ENCODE results near the gene CLPTM1.
"Not testable (repeated sequence)": the region's sequence is repeated elsewhere in the genome, so short reads cannot be mapped to it uniquely, and the experiment has no call there.

CLPTM1 gene

GRCh38 chr19:44954649-44955504 lies at the start of gene CLPTM1:
Gene CLPTM1 (plus strand): TSS chr19:44955380. CDS start chr19:44955396, 16 bp downstream.
- peak; percentile 99 for DNase-seq (ENCODE audit: low spot score)

GRCh38 chr19:44905437-44906160 lies 49.6 kb upstream of the CLPTM1 start, which contains the start of gene APOE:
Gene APOE (plus strand): TSS chr19:44905796. CDS start chr19:44906625, 829 bp downstream.
- no peak for DNase-seq (ENCODE audit: low spot score)

- DNase-seq (ENCODE audit: low spot score): no peak
These were observed 47.6 kb upstream of the CLPTM1 start for GRCh38 chr19:44907613-44908012.

GRCh38 chr19:44908074-44908835 lies 46.9 kb upstream of the CLPTM1 start:
- DNase-seq (ENCODE audit: low spot score): no peak

GRCh38 chr19:44908836-44909261 lies 46.3 kb upstream of the CLPTM1 start:
- no peak for DNase-seq (ENCODE audit: low spot score)

GRCh38 chr19:44909775-44910174 lies 45.4 kb upstream of the CLPTM1 start:
- DNase-seq (ENCODE audit: low spot score): no peak

GRCh38 chr19:44911896-44912295 lies 43.3 kb upstream of the CLPTM1 start:
- not testable (repeated sequence) for DNase-seq (ENCODE audit: low spot score)

GRCh38 chr19:44912854-44913253 lies 42.3 kb upstream of the CLPTM1 start:
- no peak for DNase-seq (ENCODE audit: low spot score)

- not testable (repeated sequence) for DNase-seq (ENCODE audit: low spot score)
These were observed 41.4 kb upstream of the CLPTM1 start for GRCh38 chr19:44913512-44914432.

GRCh38 chr19:44914433-44915206 lies 40.6 kb upstream of the CLPTM1 start, which contains the start of gene APOC1:
Gene APOC1 (plus strand): TSS chr19:44914608. CDS start chr19:44914892, 284 bp downstream.
- DNase-seq (ENCODE audit: low spot score): peak; percentile 94

- DNase-seq (ENCODE audit: low spot score): no peak
These were observed 30.9 kb upstream of the CLPTM1 start for GRCh38 chr19:44924243-44924725.

- DNase-seq (ENCODE audit: low spot score): no peak
These were observed 29.9 kb upstream of the CLPTM1 start for GRCh38 chr19:44925114-44925891.

GRCh38 chr19:44926245-44927077 lies 28.7 kb upstream of the CLPTM1 start:
- not testable (repeated sequence) for DNase-seq (ENCODE audit: low spot score)

- DNase-seq (ENCODE audit: low spot score): no peak
These were observed 27.4 kb upstream of the CLPTM1 start for GRCh38 chr19:44927746-44928145.

- DNase-seq (ENCODE audit: low spot score): no peak
These were observed 25.1 kb upstream of the CLPTM1 start for GRCh38 chr19:44930088-44930487.

GRCh38 chr19:44931541-44931940 lies 23.6 kb upstream of the CLPTM1 start:
- DNase-seq (ENCODE audit: low spot score): no peak

- DNase-seq (ENCODE audit: low spot score): no peak
These were observed 15.5 kb upstream of the CLPTM1 start for GRCh38 chr19:44939668-44940067.

GRCh38 chr19:44942067-44942571 lies 13.1 kb upstream of the CLPTM1 start, which contains the start of gene APOC4:
Gene APOC4 (plus strand): TSS chr19:44942237. CDS start chr19:44942278, 41 bp downstream.
- DNase-seq (ENCODE audit: low spot score): peak; percentile 21
